HepG2 (cell line): ENCODE results near the gene ARHGAP26. TPM values are rescaled to one million over a fixed set of nuclear protein-coding genes. Genes with fewer than 3 reads are reported as not detected.
A peak's percentile ranks its signal among the peaks of the same experiment; 100 is the strongest.

ENCODE experiments used
- ATAC-seq: fragments of 200-7000 bp; cut with Tn5 transposase; 3 replicates; pipeline ENCODE4 v1.9.1; 2020; ENCODE audit warnings: mild to moderate bottlenecking, moderate library complexity
- BruUV-seq: library from RNA; stranded (reverse); fragments of 400-500 nt; replicated peaks from 2 replicates; lab custom pipeline; 2021; lab: Mats Ljungman, UMichigan
- CTCF ChIA-PET: fragments of 300-600 bp; formaldehyde crosslinking; extraction: SDS; loops from one replicate; lab custom pipeline; 2021; ENCODE audit warnings: low total read pairs, inconsistent platforms, low intra/inter-chr PET ratio; lab: Yijun Ruan, JAX
- POLR2A ChIA-PET: fragments of 350-600 bp; sonication (Branson Sonifier 250); formaldehyde crosslinking; loops from one replicate; lab custom pipeline; 2020; ENCODE audit warnings: antibody characterized with exemption, inconsistent platforms; lab: Yijun Ruan, JAX
- DNase-seq: peaks from one replicate; pipeline ENCODE4 v3.0.0-alpha.2; 2015; ENCODE audit warnings: low spot score
- FAIRE-seq: peaks from 3 replicates; lab custom pipeline; 2011; peaks lifted over from hg19 to GRCh38; lab: Jason Lieb, UNC
- H2AFZ ChIP-seq: one replicate; pipeline ENCODE4 v1.6.1; 2011; ENCODE audit warnings: low read length, inconsistent platforms
- H3K27ac ChIP-seq: fragments of 300-600 bp; 3 replicates; pipeline ENCODE4 v1.8.0; 2011; ENCODE audit warnings: mixed run types, mild to moderate bottlenecking, mixed read lengths, low read length, inconsistent platforms; ENCODE audit not compliant: insufficient read depth; ENCODE audit errors: extremely low read length
- H3K27me3 ChIP-seq, 2 experiments: fragments of 200-600 bp in 1 of 2; 2 replicates in 1 of 2; 3 replicates in 1 of 2; pipeline versions ENCODE4 v1.6.0 to v1.8.0; 2011; ENCODE audit warnings: low read length in 2 of 2, mild to moderate bottlenecking in 2 of 2, moderate library complexity in 2 of 2, inconsistent platforms in 1 of 2; ENCODE audit not compliant: insufficient read depth in 2 of 2, control insufficient read depth in 1 of 2
- H3K36me3 ChIP-seq, 2 experiments: fragments of 200-600 bp in 1 of 2; replicated peaks in 1 of 2; 2 replicates in 1 of 2; 3 replicates in 1 of 2; pipeline versions ENCODE4 v1.5.1 to v1.8.0; 2011; ENCODE audit warnings: low read length in 2 of 2, inconsistent platforms in 1 of 2; ENCODE audit not compliant: insufficient read depth in 2 of 2, control insufficient read depth in 1 of 2
- H3K4me1 ChIP-seq: 2 replicates; pipeline ENCODE4 v1.5.1; 2012; ENCODE audit warnings: low read length, inconsistent platforms; ENCODE audit not compliant: insufficient read depth
- H3K4me2 ChIP-seq: 2 replicates; pipeline ENCODE4 v1.6.0; 2011; ENCODE audit warnings: low read depth, low read length, inconsistent platforms
- H3K4me3 ChIP-seq, 3 experiments: fragments of 200-600 bp in 1 of 3; sonication (generic), shearing (Covaris generic) in 1 of 3; replicated peaks in 1 of 3; 2 replicates each; pipeline ENCODE4 v1.5.1; 2011 to 2016; ENCODE audit warnings: low read length in 3 of 3, inconsistent platforms in 2 of 3, low read depth in 2 of 3, mild to moderate bottlenecking in 2 of 3, control low read depth in 1 of 3, mixed read lengths in 1 of 3; ENCODE audit not compliant: insufficient read depth in 1 of 3
- H3K79me2 ChIP-seq: one replicate; pipeline ENCODE4 v1.6.1; 2011; ENCODE audit warnings: low read length, inconsistent platforms; ENCODE audit not compliant: insufficient read depth
- H3K9ac ChIP-seq: 2 replicates; pipeline ENCODE4 v1.6.0; 2011; ENCODE audit warnings: mild to moderate bottlenecking, low read depth, low read length, inconsistent platforms; ENCODE audit not compliant: insufficient read depth
- H3K9me3 ChIP-seq: 2 replicates; pipeline ENCODE4 v1.5.1; 2012; ENCODE audit warnings: mild to moderate bottlenecking, low read length
- H4K20me1 ChIP-seq: 2 replicates; pipeline ENCODE4 v1.6.0; 2011; ENCODE audit warnings: inconsistent platforms, mild to moderate bottlenecking, low read length, moderate library complexity; ENCODE audit not compliant: insufficient read depth
- ATF7 ChIP-seq, 2 experiments: fragments of 450-650 bp in 1 of 2; sonication (generic) in 1 of 2; formaldehyde crosslinking in 1 of 2; IDR thresholded peaks; 2 replicates each; pipeline versions ENCODE4 v1.4.0 to v1.6.1; 2016 to 2020; ENCODE audit warnings: antibody characterized with exemption in 1 of 2, mild to moderate bottlenecking in 1 of 2, missing genetic modification reagents in 1 of 2
- CREB1 ChIP-seq, 2 experiments: fragments of 450-650 bp in 1 of 2; IDR thresholded peaks; 2 replicates each; pipeline ENCODE4 v1.6.1; 2016 to 2017; ENCODE audit warnings: control low read depth in 1 of 2, mild to moderate bottlenecking in 1 of 2, missing compliant biosample characterization in 1 of 2, missing genetic modification characterization in 1 of 2
- RARA ChIP-seq: IDR thresholded peaks from 2 replicates; pipeline ENCODE4 v1.6.1; 2016; ENCODE audit warnings: missing genetic modification reagents, missing compliant biosample characterization
- RERE ChIP-seq: IDR thresholded peaks from 2 replicates; pipeline ENCODE4 v1.6.1; 2016; ENCODE audit warnings: low read depth, missing genetic modification reagents, missing compliant biosample characterization
- SOX13 ChIP-seq, 3 experiments: fragments of 450-650 bp in 1 of 3; sonication (generic) in 1 of 3; formaldehyde crosslinking in 1 of 3; IDR thresholded peaks in 2 of 3; conservative IDR thresholded peaks in 1 of 3; 2 replicates each; pipeline versions ENCODE4 v1.5.0 to v1.6.1; 2016 to 2020; ENCODE audit warnings: antibody characterized with exemption in 1 of 3, mild to moderate bottlenecking in 1 of 3, missing compliant biosample characterization in 1 of 3, missing genetic modification reagents in 1 of 3, moderate library complexity in 1 of 3
- SOX5 ChIP-seq: IDR thresholded peaks from 2 replicates; pipeline ENCODE4 v1.6.1; 2016; ENCODE audit warnings: borderline replicate concordance
- ZNF687 ChIP-seq: sonication (generic); formaldehyde crosslinking; IDR thresholded peaks from 2 replicates; pipeline ENCODE4 v1.5.1; 2020; ENCODE audit warnings: mild to moderate bottlenecking, missing genetic modification reagents, moderate library complexity
- WGBS: methylation state at CpG from one replicate; pipeline ENCODE4 v1.1.6; 2017; ENCODE audit warnings: low lambda C conversion rate; 5-methylcytosine and 5-hydroxymethylcytosine counted together
- in situ Hi-C: cut with HindIII; loops from 2 replicates; pipeline ENCODE4 v1.10.0; 2017; ENCODE audit warnings: low pct_unique_long_range_greater_than_20kb; ENCODE audit not compliant: extremely low pct_ligation_motif_present
- intact Hi-C: fragments of 100-400 bp; cut with micrococcal nuclease; formaldehyde crosslinking; loops from one replicate; pipeline ENCODE4 v1.10.0; 2022; ENCODE audit not compliant: unreplicated experiment
- polyA plus RNA-seq, 8 experiments: library from polyadenylated mRNA; depleted of rRNA in 3 of 8; stranded (reverse) in 7 of 8; unstranded in 1 of 8; fragments of >200 nt; fragmentation: Illumina TruSeq in 4 of 8; extraction: Trizol in 4 of 8; gene quantifications; 2 replicates each; pipeline versions ENCODE4 v1.2.1 to v1.2.3, GENCODE V29; 2011 to 2016; ENCODE audit warnings: low read depth in 4 of 8, missing spikeins in 1 of 8, mixed read lengths in 1 of 8; ENCODE audit not compliant: insufficient read depth in 1 of 8
- total RNA-seq, 5 experiments: library from RNA; depleted of rRNA; stranded (reverse); fragments of >200 nt; fragmentation: Illumina TruSeq; extraction: Trizol; gene quantifications; 2 replicates each; pipeline ENCODE4 v1.2.3, GENCODE V29; 2016; ENCODE audit warnings: low read depth in 1 of 5
- TF ChIP-seq, protein P1 (sequence below): sonication (generic); formaldehyde crosslinking; IDR thresholded peaks from 2 replicates; pipeline ENCODE4 v1.4.0; 2020; ENCODE audit warnings: missing genetic modification reagents, borderline replicate concordance

Gene ARHGAP26
- total and polyA plus RNA-seq, 2 of the 13 experiments (the other 11 are each of a cell fraction or from before 2014, with no cell fraction given): 9.6 to 18.2 TPM

GRCh38 chr5:142748132-142748531 is 22.0 kb upstream of the ARHGAP26 start:
- Histone ChIP-seq H3K4me3 (no peak overlapping the region), H2AFZ (no peak overlapping the region), H3K4me2 (no peak overlapping the region), H3K9ac (no peak overlapping the region), H3K27me3 (peaks cover 0 to 2% of the 10 kb centered on the region in 2 experiments; a peak in 2 of 5 replicates), H3K4me1 (peaks cover 36% of the 10 kb centered on the region), H3K27ac (no peak overlapping the region), H4K20me1 (no peaks in the 10 kb centered on the region), H3K36me3 (no peaks in the 10 kb centered on the region), H3K9me3 (no peaks in the 10 kb centered on the region), H3K79me2 (no peaks in the 10 kb centered on the region)
- BruUV-seq: no TSS peak
- DNase-seq: peak; percentile 53
- WGBS: 0% methylated on average over 1 of the region's 1 CpG
- POLR2A ChIA-PET: interaction anchor here (0.9 kb wide), 1 partner anchor 87 kb away, joined by 5 read pairs; no protein-coding TSS in a partner anchor
- intact Hi-C loops (loop anchor here (1.0 kb wide), 3 partner anchors 31 to 132 kb away; no protein-coding TSS in a partner anchor), in situ Hi-C loops (loop anchor here (5.0 kb wide), 1 partner anchor 134 kb away; no protein-coding TSS in a partner anchor)
- no peak for FAIRE-seq
- no peak for ATAC-seq
- CTCF ChIA-PET: interaction anchor here (2.0 to 3.8 kb wide), 3 partner anchors 118 to 140 kb away, joined by 20 to 53 read pairs (median 30); no protein-coding TSS in a partner anchor
- TF ChIP-seq SOX13 (IDR thresholded peaks at IDR 0.05) (no peak), SOX13 (CRISPR knock-in tag; conservative IDR thresholded peaks at IDR 0.05 in 1 of 2, IDR thresholded peaks at IDR 0.05 in 1 of 2) (peak in 1 of 2 experiments; percentile 81; a peak in 1 of 4 replicates), RARA (CRISPR knock-in tag) (peak; percentile 63), CREB1 (IDR thresholded peaks at IDR 0.05) (peak; percentile 25; the same call in 1 of the 2 replicates), CREB1 (CRISPR knock-in tag; IDR thresholded peaks at IDR 0.05) (no peak), RERE (CRISPR knock-in tag) (no peak), SOX5 (peak; percentile 64; the same call in 1 of the 2 replicates), ZNF687 (CRISPR knock-in tag) (no peak), ATF7 (IDR thresholded peaks at IDR 0.05) (peak; percentile 88), ATF7 (CRISPR knock-in tag; IDR thresholded peaks at IDR 0.05) (no peak)
- TF ChIP-seq, protein P1, sequence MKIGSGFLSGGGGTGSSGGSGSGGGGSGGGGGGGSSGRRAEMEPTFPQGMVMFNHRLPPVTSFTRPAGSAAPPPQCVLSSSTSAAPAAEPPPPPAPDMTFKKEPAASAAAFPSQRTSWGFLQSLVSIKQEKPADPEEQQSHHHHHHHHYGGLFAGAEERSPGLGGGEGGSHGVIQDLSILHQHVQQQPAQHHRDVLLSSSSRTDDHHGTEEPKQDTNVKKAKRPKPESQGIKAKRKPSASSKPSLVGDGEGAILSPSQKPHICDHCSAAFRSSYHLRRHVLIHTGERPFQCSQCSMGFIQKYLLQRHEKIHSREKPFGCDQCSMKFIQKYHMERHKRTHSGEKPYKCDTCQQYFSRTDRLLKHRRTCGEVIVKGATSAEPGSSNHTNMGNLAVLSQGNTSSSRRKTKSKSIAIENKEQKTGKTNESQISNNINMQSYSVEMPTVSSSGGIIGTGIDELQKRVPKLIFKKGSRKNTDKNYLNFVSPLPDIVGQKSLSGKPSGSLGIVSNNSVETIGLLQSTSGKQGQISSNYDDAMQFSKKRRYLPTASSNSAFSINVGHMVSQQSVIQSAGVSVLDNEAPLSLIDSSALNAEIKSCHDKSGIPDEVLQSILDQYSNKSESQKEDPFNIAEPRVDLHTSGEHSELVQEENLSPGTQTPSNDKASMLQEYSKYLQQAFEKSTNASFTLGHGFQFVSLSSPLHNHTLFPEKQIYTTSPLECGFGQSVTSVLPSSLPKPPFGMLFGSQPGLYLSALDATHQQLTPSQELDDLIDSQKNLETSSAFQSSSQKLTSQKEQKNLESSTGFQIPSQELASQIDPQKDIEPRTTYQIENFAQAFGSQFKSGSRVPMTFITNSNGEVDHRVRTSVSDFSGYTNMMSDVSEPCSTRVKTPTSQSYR: no peak
